Heart right ventricle (tissue), 16 donors: Measurements from ENCODE around the gene GARIN1A. TPM values are rescaled to one million over a fixed set of nuclear protein-coding genes. Genes with fewer than 3 reads are reported as not detected.

Source experiments
- ATAC-seq, 8 donors: fragments of 200-7000 bp; cut with Tn5 transposase; one replicate each; pipeline ENCODE4 v1.9.1; 2020; ENCODE audit warnings: mild to moderate bottlenecking in 8 of 8, moderate library complexity in 8 of 8, moderate number of reproducible peaks in 1 of 8
- DNase-seq, 2 donors: peaks; one replicate each; pipeline ENCODE4 v3.0.0-alpha.2; 2020
- H3K27ac ChIP-seq, 10 donors: fragments of 200-600 bp; sonication (generic) in 2 of 10; one replicate each; pipeline versions ENCODE4 v1.5.0 to v1.8.0; 2020 to 2022; ENCODE audit warnings: mild to moderate bottlenecking in 3 of 10
- H3K27me3 ChIP-seq, 7 donors: fragments of 200-600 bp; one replicate each; pipeline ENCODE4 v1.8.0; 2021 to 2022; ENCODE audit warnings: mild to moderate bottlenecking in 2 of 7
- H3K36me3 ChIP-seq, 9 donors: fragments of 200-600 bp; sonication (generic) in 1 of 9; one replicate each; pipeline versions ENCODE4 v1.5.0 to v1.8.0; 2020 to 2022; ENCODE audit warnings: mild to moderate bottlenecking in 2 of 9
- H3K4me1 ChIP-seq, 9 donors: fragments of 200-600 bp; sonication (generic) in 1 of 9; one replicate each; pipeline versions ENCODE4 v1.5.0 to v1.8.0; 2020 to 2022; ENCODE audit warnings: mild to moderate bottlenecking in 4 of 9
- H3K4me3 ChIP-seq, 10 donors: fragments of 200-600 bp; sonication (generic) in 2 of 10; one replicate each; pipeline versions ENCODE4 v1.5.0 to v1.8.0; 2020 to 2022; ENCODE audit warnings: mild to moderate bottlenecking in 7 of 10, moderate library complexity in 2 of 10
- H3K9me3 ChIP-seq, 11 donors: fragments of 200-600 bp in 10 of 11; sonication (generic) in 2 of 11; one replicate each; pipeline versions ENCODE4 v1.5.0 to v1.8.0; 2013 to 2022; ENCODE audit warnings: mild to moderate bottlenecking in 2 of 11, control low read depth in 1 of 11, moderate library complexity in 1 of 11
- CTCF ChIP-seq, 9 donors: fragments of 200-600 bp; sonication (generic) in 2 of 9; IDR thresholded peaks; one replicate each; pipeline versions ENCODE4 v1.5.0 to v1.8.0; 2021 to 2022; ENCODE audit warnings: antibody characterized with exemption in 9 of 9, mild to moderate bottlenecking in 5 of 9, moderate library complexity in 1 of 9
- WGBS, 2 donors: extraction: QIAGEN DNeasy Blood & Tissue Kit; methylation state at CpG; one replicate each; pipeline ENCODE4 v1.1.7; 2013; ENCODE audit warnings: inconsistent platforms in 1 of 2; 5-methylcytosine and 5-hydroxymethylcytosine counted together
- intact Hi-C, 10 donors: fragments of 100-400 bp; cut with DNase I; formaldehyde crosslinking; loops; one replicate each; pipeline versions ENCODE4 v1.11.1 to v1.14.2; 2022
- polyA plus RNA-seq, 2 donors: library from polyadenylated mRNA; stranded (reverse); fragments of 200-250 nt; gene quantifications; one replicate each; pipeline ENCODE4 v1.2.3, GENCODE V29; 2013
- total RNA-seq, 10 donors: library from RNA; stranded (reverse); fragmentation: NEBNext Ultra II Directional in 3 of 10; extraction: Animal tissue kit (Norgen Biotek cat#: 25700) in 3 of 10; gene quantifications; one replicate each; pipeline versions ENCODE4 v1.2.1 to v1.2.4, GENCODE V29; 2021 to 2023
- donor health status: Arrhythmogenic right ventricular cardiomyopathy.
- donor health status: ischemic (EF 13 %, LVEDD 7.1; RV severe dilation, severe dysfunction).
- donor health status: healthy with polysubstance abuse.
- donor health status: DM: no; HTN: yes; CAD: no.
- donor health status: DM: no; HTN: no; CAD: no.
- donor health status: ischemic (EF 25% LVEDD 6.9; RV normal size, moderate dysfunction).
- donor health status: ischemic (EF 25% LVEDD 5.7; RV mildly dilated, moderate dysfunction).
- donor health status: healthy.
- donor health status: DM: yes; HTN: yes; CAD: no.
- donor health status: Ischemic cardiomyopathy.
- donor health status: ischemic (EF 35%, LVEDD 5.7; RV mildly dilated, moderate dysfunction).
- donor health status: nonischemic (EF 11% LVEDD 7.7; RV severe dilation, severe dysfunction).
- donor health status: DM: yes; HTN: yes; CAD: no.
- donor health status: PGD.
- donor health status: ischemic (EF 29% LVEDD 5.4; RV normal size, mild dysfunction).
- donor health status: nonischemic (EF 23%, LVEDD 6.1; RV moderate dilation, normal function).

The GARIN1A gene
- total and polyA plus RNA-seq, 12 donors, result 0.74 to 13.7 (median 2.7) TPM

- no peak for TF ChIP-seq CTCF (IDR thresholded peaks at IDR 0.05)
- peaks cover 0 to 33% (median 22%) of the 10 kb centered on the region in 7 donors for H3K27me3 ChIP-seq
- H3K27ac ChIP-seq, result no peak overlapping the region
- WGBS, 2 donors, result 89 to 92% methylated on average over 19 of the region's 19 CpGs
- H3K4me3 ChIP-seq, result no peak overlapping the region
- intact Hi-C loops, result no loop called here
- DNase-seq (no peak), ATAC-seq (peak in 1 of 8 donors; percentile 32)
- H3K36me3 ChIP-seq, result no peaks in the 10 kb centered on the region
- H3K9me3 ChIP-seq, result no peaks in the 10 kb centered on the region
- peaks cover 0 to 10% (median 6%) of the 10 kb centered on the region in 9 donors for H3K4me1 ChIP-seq
These were observed 21.4 kb downstream of the GARIN1A start for GRCh38 chr7:128693373-128694015.

- no peak for ATAC-seq
- 57 to 60% methylated on average over 2 of the region's 2 CpGs for WGBS, 2 donors
- no peak for TF ChIP-seq CTCF (IDR thresholded peaks at IDR 0.05)
These were observed 22.6 kb downstream of the GARIN1A start for GRCh38 chr7:128694738-128695137.

GRCh38 chr7:128697302-128697905 is 25.3 kb downstream of the GARIN1A start:
- no peaks in the 10 kb centered on the region for H3K9me3 ChIP-seq
- DNase-seq (peak in 1 of 2 donors; percentile 40), ATAC-seq (peak in 6 of 8 donors; percentile 42 to 74 (median 70))
- WGBS, 2 donors, result 2 to 3% methylated on average over 37 of the region's 37 CpGs
- no peak overlapping the region for H3K27ac ChIP-seq
- H3K36me3 ChIP-seq, result no peaks in the 10 kb centered on the region
- H3K4me1 ChIP-seq, result peaks cover 0 to 10% (median 6%) of the 10 kb centered on the region in 9 donors
- TF ChIP-seq CTCF (IDR thresholded peaks at IDR 0.05), result peak in 3 of 9 donors; percentile 10 to 36 (median 22)
- intact Hi-C loops, result no loop called here
- H3K27me3 ChIP-seq, result peaks cover 0 to 59% (median 43%) of the 10 kb centered on the region in 7 donors
- H3K4me3 ChIP-seq, result peak overlapping the region in 9 of 10 donors; percentile 26 to 54 (median 48)

More at GRCh38 chr7:128694738-128695137, 22.6 kb downstream of the GARIN1A start:
- Histone ChIP-seq H3K36me3 (no peaks in the 10 kb centered on the region), H3K27ac (no peak overlapping the region), H3K27me3 (peaks cover 0 to 46% (median 32%) of the 10 kb centered on the region in 7 donors), H3K4me3 (no peak overlapping the region), H3K9me3 (no peaks in the 10 kb centered on the region), H3K4me1 (peaks cover 0 to 10% (median 6%) of the 10 kb centered on the region in 9 donors)
- intact Hi-C loops, result no loop called here
- DNase-seq, result no peak

GRCh38 chr7:128699196-128699712 is 27.2 kb downstream of the GARIN1A start:
- peaks cover 0 to 59% (median 43%) of the 10 kb centered on the region in 7 donors for H3K27me3 ChIP-seq
- H3K4me3 ChIP-seq, result no peak overlapping the region
- DNase-seq, result no peak
- no peaks in the 10 kb centered on the region for H3K9me3 ChIP-seq
- ATAC-seq, result no peak
- no peaks in the 10 kb centered on the region for H3K36me3 ChIP-seq
- H3K4me1 ChIP-seq, result peaks cover 0 to 10% (median 6%) of the 10 kb centered on the region in 9 donors
- intact Hi-C loops, result no loop called here
- 81 to 84% methylated on average over 3 of the region's 3 CpGs for WGBS, 2 donors
- no peak for TF ChIP-seq CTCF (IDR thresholded peaks at IDR 0.05)
- H3K27ac ChIP-seq, result no peak overlapping the region
